Heart right ventricle (tissue), 16 donors: ENCODE data around the gene VAX1. TPM values are rescaled to one million over a fixed set of nuclear protein-coding genes. Genes with fewer than 3 reads are reported as not detected.

Source experiments
- ATAC-seq, 8 donors: fragments of 200-7000 bp; cut with Tn5 transposase; one replicate each; pipeline ENCODE4 v1.9.1; 2020; ENCODE audit warnings: mild to moderate bottlenecking in 8 of 8, moderate library complexity in 8 of 8, moderate number of reproducible peaks in 1 of 8
- DNase-seq, 2 donors: peaks; one replicate each; pipeline ENCODE4 v3.0.0-alpha.2; 2020
- H3K27ac ChIP-seq, 10 donors: fragments of 200-600 bp; sonication (generic) in 2 of 10; one replicate each; pipeline versions ENCODE4 v1.5.0 to v1.8.0; 2020 to 2022; ENCODE audit warnings: mild to moderate bottlenecking in 3 of 10
- H3K27me3 ChIP-seq, 7 donors: fragments of 200-600 bp; one replicate each; pipeline ENCODE4 v1.8.0; 2021 to 2022; ENCODE audit warnings: mild to moderate bottlenecking in 2 of 7
- H3K36me3 ChIP-seq, 9 donors: fragments of 200-600 bp; sonication (generic) in 1 of 9; one replicate each; pipeline versions ENCODE4 v1.5.0 to v1.8.0; 2020 to 2022; ENCODE audit warnings: mild to moderate bottlenecking in 2 of 9
- H3K4me1 ChIP-seq, 9 donors: fragments of 200-600 bp; sonication (generic) in 1 of 9; one replicate each; pipeline versions ENCODE4 v1.5.0 to v1.8.0; 2020 to 2022; ENCODE audit warnings: mild to moderate bottlenecking in 4 of 9
- H3K4me3 ChIP-seq, 10 donors: fragments of 200-600 bp; sonication (generic) in 2 of 10; one replicate each; pipeline versions ENCODE4 v1.5.0 to v1.8.0; 2020 to 2022; ENCODE audit warnings: mild to moderate bottlenecking in 7 of 10, moderate library complexity in 2 of 10
- H3K9me3 ChIP-seq, 11 donors: fragments of 200-600 bp in 10 of 11; sonication (generic) in 2 of 11; one replicate each; pipeline versions ENCODE4 v1.5.0 to v1.8.0; 2013 to 2022; ENCODE audit warnings: mild to moderate bottlenecking in 2 of 11, control low read depth in 1 of 11, moderate library complexity in 1 of 11
- CTCF ChIP-seq, 9 donors: fragments of 200-600 bp; sonication (generic) in 2 of 9; IDR thresholded peaks; one replicate each; pipeline versions ENCODE4 v1.5.0 to v1.8.0; 2021 to 2022; ENCODE audit warnings: antibody characterized with exemption in 9 of 9, mild to moderate bottlenecking in 5 of 9, moderate library complexity in 1 of 9
- WGBS, 2 donors: extraction: QIAGEN DNeasy Blood & Tissue Kit; methylation state at CpG; one replicate each; pipeline ENCODE4 v1.1.7; 2013; ENCODE audit warnings: inconsistent platforms in 1 of 2; 5-methylcytosine and 5-hydroxymethylcytosine counted together
- intact Hi-C, 10 donors: fragments of 100-400 bp; cut with DNase I; formaldehyde crosslinking; loops; one replicate each; pipeline versions ENCODE4 v1.11.1 to v1.14.2; 2022
- polyA plus RNA-seq, 2 donors: library from polyadenylated mRNA; stranded (reverse); fragments of 200-250 nt; gene quantifications; one replicate each; pipeline ENCODE4 v1.2.3, GENCODE V29; 2013
- total RNA-seq, 10 donors: library from RNA; stranded (reverse); fragmentation: NEBNext Ultra II Directional in 3 of 10; extraction: Animal tissue kit (Norgen Biotek cat#: 25700) in 3 of 10; gene quantifications; one replicate each; pipeline versions ENCODE4 v1.2.1 to v1.2.4, GENCODE V29; 2021 to 2023
- donor health status: Arrhythmogenic right ventricular cardiomyopathy.
- donor health status: ischemic (EF 13 %, LVEDD 7.1; RV severe dilation, severe dysfunction).
- donor health status: healthy with polysubstance abuse.
- donor health status: DM: no; HTN: yes; CAD: no.
- donor health status: DM: no; HTN: no; CAD: no.
- donor health status: ischemic (EF 25% LVEDD 6.9; RV normal size, moderate dysfunction).
- donor health status: ischemic (EF 25% LVEDD 5.7; RV mildly dilated, moderate dysfunction).
- donor health status: healthy.
- donor health status: DM: yes; HTN: yes; CAD: no.
- donor health status: Ischemic cardiomyopathy.
- donor health status: ischemic (EF 35%, LVEDD 5.7; RV mildly dilated, moderate dysfunction).
- donor health status: nonischemic (EF 11% LVEDD 7.7; RV severe dilation, severe dysfunction).
- donor health status: DM: yes; HTN: yes; CAD: no.
- donor health status: PGD.
- donor health status: ischemic (EF 29% LVEDD 5.4; RV normal size, mild dysfunction).
- donor health status: nonischemic (EF 23%, LVEDD 6.1; RV moderate dilation, normal function).

Gene VAX1
- total and polyA plus RNA-seq, 12 donors, result not detected

- peak overlapping the region in 6 of 10 donors; percentile 9 to 19 (median 16) for H3K4me3 ChIP-seq
- H3K27me3 ChIP-seq, result peaks cover 60 to 100% (median 100%) of the 10 kb centered on the region in 7 donors
- TF ChIP-seq CTCF (IDR thresholded peaks at IDR 0.05), result no peak
- 1 to 2% methylated on average over 80 to 82 of the region's 82 CpGs for WGBS, 2 donors
- no peak overlapping the region for H3K27ac ChIP-seq
- intact Hi-C loops, result loop anchor here in 1 of 10 donors (10.0 kb wide), 1 partner anchor 479 kb away; no protein-coding TSS in a partner anchor
- H3K9me3 ChIP-seq, result no peaks in the 10 kb centered on the region
- ATAC-seq, result peak in 1 of 8 donors; percentile 21
- no peak for DNase-seq
- no peaks in the 10 kb centered on the region for H3K36me3 ChIP-seq
- peaks cover 0 to 51% (median 32%) of the 10 kb centered on the region in 9 donors for H3K4me1 ChIP-seq
Observed at GRCh38 chr10:117163061-117163953, 25.2 kb upstream of the VAX1 start.

GRCh38 chr10:117162093-117163060 is 24.3 kb upstream of the VAX1 start:
- intact Hi-C loops, result loop anchor here in 1 of 10 donors (10.0 kb wide), 1 partner anchor 478 kb away; no protein-coding TSS in a partner anchor
- Histone ChIP-seq H3K9me3 (no peaks in the 10 kb centered on the region), H3K27ac (no peak overlapping the region), H3K4me1 (peaks cover 0 to 42% (median 32%) of the 10 kb centered on the region in 9 donors), H3K4me3 (peak overlapping the region in 5 of 10 donors; percentile 9 to 19 (median 16)), H3K27me3 (peaks cover 51 to 100% (median 100%) of the 10 kb centered on the region in 7 donors), H3K36me3 (no peaks in the 10 kb centered on the region)
- peak in 1 of 8 donors; percentile 8 for ATAC-seq
- no peak for TF ChIP-seq CTCF (IDR thresholded peaks at IDR 0.05)
- WGBS, 2 donors, result 2 to 3% methylated on average over 39 of the region's 39 CpGs
- no peak for DNase-seq

- DNase-seq, result no peak
- Histone ChIP-seq H3K27me3 (peaks cover 42 to 100% (median 100%) of the 10 kb centered on the region in 7 donors), H3K27ac (no peak overlapping the region), H3K4me3 (no peak overlapping the region), H3K4me1 (peaks cover 0 to 41% (median 32%) of the 10 kb centered on the region in 9 donors), H3K36me3 (no peaks in the 10 kb centered on the region), H3K9me3 (no peaks in the 10 kb centered on the region)
- no peak for ATAC-seq
- WGBS, 2 donors, result 8 to 11% methylated on average over 6 of the region's 6 CpGs
- intact Hi-C loops, result loop anchor here in 1 of 10 donors (10.0 kb wide), 1 partner anchor 477 kb away; no protein-coding TSS in a partner anchor
- no peak for TF ChIP-seq CTCF (IDR thresholded peaks at IDR 0.05)
Observed at GRCh38 chr10:117161386-117162033, 23.4 kb upstream of the VAX1 start.
